GM23248 (cell line): ENCODE measurements around the gene FRRS1L. TPM values are rescaled to one million over a fixed set of nuclear protein-coding genes. Genes with fewer than 3 reads are reported as not detected.

Experiments used
- DNase-seq: peaks from one replicate; pipeline ENCODE4 v3.0.0-alpha.2; 2015
- H2AFZ ChIP-seq: fragments of 200-600 bp; sonication (generic); 2 replicates; pipeline ENCODE4 v1.6.1; 2016; ENCODE audit warnings: antibody characterized with exemption
- H3F3A ChIP-seq: fragments of 200-600 bp; sonication (generic); 2 replicates; pipeline ENCODE4 v1.6.1; 2016; ENCODE audit warnings: mild to moderate bottlenecking, antibody characterized with exemption, mixed run types; ENCODE audit not compliant: insufficient read depth
- H3K27ac ChIP-seq: fragments of 200-600 bp; sonication (generic); 2 replicates; pipeline ENCODE4 v1.5.1; 2016; ENCODE audit warnings: mild to moderate bottlenecking
- H3K27me3 ChIP-seq: fragments of 200-600 bp; sonication (generic); replicated peaks from 2 replicates; pipeline ENCODE4 v1.6.1; 2016; ENCODE audit warnings: mild to moderate bottlenecking; ENCODE audit not compliant: insufficient read depth
- H3K36me3 ChIP-seq: fragments of 200-600 bp; sonication (generic); 2 replicates; pipeline ENCODE4 v1.6.1; 2016; ENCODE audit warnings: low read depth, mild to moderate bottlenecking
- H3K4me1 ChIP-seq: fragments of 200-600 bp; sonication (generic); 2 replicates; pipeline ENCODE4 v1.6.1; 2016; ENCODE audit warnings: mild to moderate bottlenecking; ENCODE audit not compliant: insufficient read depth
- H3K4me2 ChIP-seq: fragments of 200-600 bp; sonication (generic); one replicate; pipeline ENCODE4 v1.6.1; 2016; ENCODE audit warnings: mild to moderate bottlenecking; ENCODE audit not compliant: unreplicated experiment
- H3K4me3 ChIP-seq: fragments of 200-600 bp; sonication (generic); 2 replicates; pipeline ENCODE4 v1.5.1; 2016; ENCODE audit warnings: mild to moderate bottlenecking
- H3K79me2 ChIP-seq: fragments of 200-600 bp; sonication (generic); 2 replicates; pipeline ENCODE4 v1.6.1; 2016; ENCODE audit warnings: mild to moderate bottlenecking; ENCODE audit not compliant: insufficient read depth
- H3K9ac ChIP-seq: fragments of 200-600 bp; sonication (generic); 2 replicates; pipeline ENCODE4 v1.6.1; 2016; ENCODE audit warnings: mild to moderate bottlenecking
- H3K9me2 ChIP-seq: fragments of 200-600 bp; sonication (generic); 2 replicates; pipeline ENCODE4 v1.6.1; 2016; ENCODE audit warnings: mixed run types, mild to moderate bottlenecking, moderate library complexity; ENCODE audit not compliant: insufficient read depth
- H3K9me3 ChIP-seq: fragments of 200-600 bp; sonication (generic); one replicate; pipeline ENCODE4 v1.6.1; 2017; ENCODE audit warnings: low read depth
- H4K20me1 ChIP-seq: fragments of 200-600 bp; sonication (generic); 2 replicates; pipeline ENCODE4 v1.6.0; 2016; ENCODE audit not compliant: insufficient read depth
- EZH2 ChIP-seq: fragments of 200-600 bp; sonication (generic); IDR thresholded peaks from 2 replicates; pipeline ENCODE4 v1.6.1; 2018; ENCODE audit warnings: antibody characterized with exemption, mild to moderate bottlenecking; ENCODE audit not compliant: insufficient read depth, poor library complexity, severe bottlenecking
- EZH2phosphoT487 ChIP-seq: fragments of 200-600 bp; sonication (generic); IDR thresholded peaks from 2 replicates; pipeline ENCODE4 v1.6.1; 2018; ENCODE audit warnings: antibody characterized with exemption, moderate library complexity, mild to moderate bottlenecking, low read depth; ENCODE audit not compliant: insufficient read depth
- WGBS, 2 experiments: methylation state at CpG; one replicate each; pipeline ENCODE4 v1.1.6; 2015 to 2017; ENCODE audit warnings: low lambda C conversion rate in 2 of 2, low coverage in 1 of 2; ENCODE audit errors: missing lambda C conversion rate in 2 of 2; 5-methylcytosine and 5-hydroxymethylcytosine counted together
- in situ Hi-C: fragments of 300-500 bp; cut with MboI; formaldehyde crosslinking; loops from 2 replicates; pipeline ENCODE4 v1.15.0; 2020
- polyA plus RNA-seq: library from polyadenylated mRNA; unstranded; fragments of >200 nt; fragmentation: Nextera tagmentation; extraction: Ambion mirVana; gene quantifications from 2 replicates; pipeline ENCODE4 v1.2.1, GENCODE V29; 2016
- total RNA-seq: library from RNA; depleted of rRNA; stranded (reverse); fragments of >200 nt; shearing (Covaris generic); gene quantifications from 2 replicates; pipeline ENCODE4 v1.2.3, GENCODE V29; 2014

FRRS1L gene
- total and polyA plus RNA-seq, 2 experiments from 2014 or later, result not detected

- 89 to 91% methylated on average over 5 of the region's 5 CpGs for WGBS, 2 experiments
- Histone ChIP-seq H3K36me3 (no peaks in the 10 kb centered on the region), H3K9me2 (no peaks in the 10 kb centered on the region), H3K4me3 (no peak overlapping the region), H2AFZ (no peak overlapping the region), H3K4me2 (no peak overlapping the region), H3K9me3 (no peaks in the 10 kb centered on the region), H3K9ac (no peak overlapping the region), H3F3A (0 out of 2 replicates have a peak, but pooled peaks cover under 1% of the 10 kb centered on the region), H3K27me3 (peaks cover 54% of the 10 kb centered on the region), H3K27ac (no peak overlapping the region), H3K79me2 (no peaks in the 10 kb centered on the region), H4K20me1 (no peaks in the 10 kb centered on the region), H3K4me1 (no peaks in the 10 kb centered on the region)
- DNase-seq, result no peak
- in situ Hi-C loops, result no loop called here
- no peak for TF ChIP-seq EZH2phosphoT487
- TF ChIP-seq EZH2, result no peak
Measured at GRCh38 chr9:109164042-109164441, 3.0 kb downstream of the FRRS1L start.

DNA sequence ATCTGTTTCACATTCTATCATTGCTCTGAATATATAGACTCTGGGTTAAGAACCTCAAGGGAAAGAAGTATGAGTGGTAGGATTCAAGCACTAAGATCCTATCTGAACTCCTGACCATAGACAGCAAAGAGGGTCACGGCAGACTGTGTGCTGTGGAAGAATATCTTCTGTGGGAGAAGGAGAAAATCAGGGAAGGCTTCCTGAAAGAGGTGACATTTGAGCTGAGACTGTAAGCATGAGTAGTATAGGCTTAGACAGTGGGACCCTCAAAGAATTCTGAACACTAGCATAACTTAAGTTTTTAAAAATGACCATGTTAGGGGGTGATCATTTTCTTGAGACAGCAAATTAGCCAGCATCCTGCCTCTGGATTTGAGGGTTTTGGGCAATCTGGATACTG is 3.9 kb downstream of the FRRS1L start:
- DNase-seq, result no peak
- Histone ChIP-seq H4K20me1 (no peaks in the 10 kb centered on the region), H3K9me3 (no peaks in the 10 kb centered on the region), H3K79me2 (no peaks in the 10 kb centered on the region), H3K36me3 (no peaks in the 10 kb centered on the region), H3F3A (0 out of 2 replicates have a peak, but pooled peaks cover 5% of the 10 kb centered on the region), H3K4me1 (no peaks in the 10 kb centered on the region), H3K4me2 (no peak overlapping the region), H3K27me3 (peaks cover 53% of the 10 kb centered on the region), H3K4me3 (no peak overlapping the region), H3K9ac (no peak overlapping the region), H2AFZ (no peak overlapping the region), H3K27ac (no peak overlapping the region), H3K9me2 (no peaks in the 10 kb centered on the region)
- TF ChIP-seq EZH2phosphoT487 (no peak), EZH2 (no peak)
- in situ Hi-C loops, result no loop called here
- WGBS, 2 experiments, result 66 to 83% methylated on average over 1 of the region's 1 CpG

DNA sequence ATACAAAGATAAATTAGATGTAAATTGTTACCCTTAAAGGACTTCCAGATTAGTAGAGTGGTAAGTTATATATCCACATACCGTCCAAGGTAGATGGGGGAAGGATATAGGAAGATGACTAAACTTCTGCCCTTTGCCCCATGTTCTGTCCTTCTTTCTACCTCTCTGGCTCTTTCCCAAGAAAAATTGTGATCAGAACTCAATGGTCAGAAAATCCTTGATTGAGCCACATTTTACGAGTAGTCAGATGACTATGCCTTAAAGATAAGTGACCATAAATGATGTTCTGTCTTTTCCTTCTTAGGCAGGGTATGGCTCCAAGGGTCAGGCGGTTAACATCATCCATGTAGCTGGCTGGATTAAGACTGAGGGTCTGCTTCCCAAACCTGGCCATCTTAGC is 4.4 kb downstream of the FRRS1L start:
- no peak overlapping the region for H3K4me2 ChIP-seq
- 0 out of 2 replicates have a peak, but pooled peaks cover 5% of the 10 kb centered on the region for H3F3A ChIP-seq
- in situ Hi-C loops, result no loop called here
- H3K4me1 ChIP-seq, result no peaks in the 10 kb centered on the region
- DNase-seq, result no peak
- no peak overlapping the region for H2AFZ ChIP-seq
- peaks cover 48% of the 10 kb centered on the region for H3K27me3 ChIP-seq
- no peaks in the 10 kb centered on the region for H3K36me3 ChIP-seq
- H3K9me2 ChIP-seq, result no peaks in the 10 kb centered on the region
- H4K20me1 ChIP-seq, result no peaks in the 10 kb centered on the region
- no peaks in the 10 kb centered on the region for H3K79me2 ChIP-seq
- H3K9me3 ChIP-seq, result no peaks in the 10 kb centered on the region
- H3K27ac ChIP-seq, result no peak overlapping the region
- H3K9ac ChIP-seq, result no peak overlapping the region
- no peak overlapping the region for H3K4me3 ChIP-seq
- no peak for TF ChIP-seq EZH2
- no peak for TF ChIP-seq EZH2phosphoT487
- 58 to 61% methylated on average over 3 of the region's 3 CpGs for WGBS, 2 experiments

DNA sequence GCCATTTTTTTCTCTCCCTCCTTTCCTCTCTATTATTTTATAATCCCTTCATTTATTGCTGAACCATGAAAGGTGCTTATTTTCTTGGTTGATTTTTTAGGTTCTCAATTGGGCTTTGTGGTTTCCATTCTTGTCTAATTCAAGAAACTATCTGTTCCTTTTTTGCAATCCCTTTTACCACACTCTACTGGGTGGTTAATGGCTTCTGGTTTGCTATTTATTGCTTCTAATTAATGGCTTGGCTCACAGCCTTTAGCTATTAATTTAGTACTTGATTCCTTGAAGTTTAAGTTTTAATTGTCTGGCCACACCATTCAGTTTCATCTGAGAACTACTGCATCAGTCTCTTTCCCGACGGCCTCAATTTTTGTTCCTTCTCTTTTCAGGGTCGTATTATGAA is 5.6 kb downstream of the FRRS1L start:
- Histone ChIP-seq H3K9ac (no peak overlapping the region), H3K9me2 (no peaks in the 10 kb centered on the region), H2AFZ (no peak overlapping the region), H3K79me2 (no peaks in the 10 kb centered on the region), H3K4me3 (no peak overlapping the region), H3K9me3 (no peaks in the 10 kb centered on the region), H3K36me3 (no peaks in the 10 kb centered on the region), H3K27ac (no peak overlapping the region), H4K20me1 (no peaks in the 10 kb centered on the region), H3K27me3 (peaks cover 39% of the 10 kb centered on the region), H3K4me2 (no peak overlapping the region), H3F3A (0 out of 2 replicates have a peak, but pooled peaks cover 5% of the 10 kb centered on the region), H3K4me1 (no peaks in the 10 kb centered on the region)
- in situ Hi-C loops, result no loop called here
- WGBS, 2 experiments, result 59 to 61% methylated on average over 3 of the region's 3 CpGs
- no peak for TF ChIP-seq EZH2phosphoT487
- TF ChIP-seq EZH2, result no peak
- no peak for DNase-seq

DNA sequence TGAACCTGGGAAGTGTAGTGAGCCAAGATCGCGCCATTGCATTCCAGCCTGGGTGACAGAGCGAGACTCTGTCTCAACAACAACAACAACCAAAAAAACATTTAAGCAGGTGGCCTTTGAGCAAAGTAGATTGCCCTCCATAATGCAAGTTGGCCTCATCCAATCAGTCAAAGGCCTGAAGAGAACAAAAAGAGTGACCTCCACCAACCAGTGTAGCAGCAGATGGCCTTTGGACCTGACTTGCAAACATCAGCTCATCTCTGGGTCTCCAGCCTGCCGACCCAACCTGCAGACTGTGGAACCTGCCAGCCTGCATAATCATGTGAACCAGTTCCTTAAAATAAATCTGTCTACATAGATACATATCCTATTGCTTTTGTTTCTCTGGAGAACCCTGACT is 7.5 kb downstream of the FRRS1L start:
- H3K36me3 ChIP-seq, result no peaks in the 10 kb centered on the region
- WGBS, 2 experiments, result 75 to 76% methylated on average over 4 of the region's 4 CpGs

More for the DNA sequence above, 7.5 kb downstream of the FRRS1L start:
- Histone ChIP-seq H3K4me1 (no peaks in the 10 kb centered on the region), H3K9ac (no peak overlapping the region), H3K27ac (no peak overlapping the region), H3K9me2 (no peaks in the 10 kb centered on the region), H4K20me1 (no peaks in the 10 kb centered on the region), H3F3A (0 out of 2 replicates have a peak, but pooled peaks cover 5% of the 10 kb centered on the region), H3K4me2 (no peak overlapping the region), H3K9me3 (no peaks in the 10 kb centered on the region), H2AFZ (no peak overlapping the region), H3K27me3 (peaks cover 24% of the 10 kb centered on the region), H3K4me3 (no peak overlapping the region), H3K79me2 (no peaks in the 10 kb centered on the region)
- no peak for TF ChIP-seq EZH2
- no peak for TF ChIP-seq EZH2phosphoT487
- no peak for DNase-seq
- in situ Hi-C loops, result no loop called here
